Gastroesophageal sphincter (tissue), 2 donors: ENCODE data around the gene ARHGAP44.

Experiments
- POLR2A ChIP-seq, 2 donors: fragments of 450-650 bp; IDR thresholded peaks; one replicate each; pipeline ENCODE4 v1.6.1; 2017; ENCODE audit warnings: antibody characterized with exemption in 2 of 2, mild to moderate bottlenecking in 2 of 2, moderate library complexity in 1 of 2
- POLR2AphosphoS5 ChIP-seq: sonication (generic); formaldehyde crosslinking; IDR thresholded peaks from one replicate; pipeline ENCODE4 v1.6.1; 2017; ENCODE audit warnings: antibody characterized with exemption

GRCh38 chr17:12982224-12982623 is 192.9 kb downstream of the ARHGAP44 start:
- no peak for TF ChIP-seq POLR2AphosphoS5
- TF ChIP-seq POLR2A (IDR thresholded peaks at IDR 0.05), result no peak
